ENCODE results near the gene LPP. TPM values are rescaled to one million over a fixed set of nuclear protein-coding genes. Genes with fewer than 3 reads are reported as not detected.

LPP gene
- total and polyA plus RNA-seq, 5 donors from 2014 or later, result 14.5 to 102 (median 21.7) TPM

DNA sequence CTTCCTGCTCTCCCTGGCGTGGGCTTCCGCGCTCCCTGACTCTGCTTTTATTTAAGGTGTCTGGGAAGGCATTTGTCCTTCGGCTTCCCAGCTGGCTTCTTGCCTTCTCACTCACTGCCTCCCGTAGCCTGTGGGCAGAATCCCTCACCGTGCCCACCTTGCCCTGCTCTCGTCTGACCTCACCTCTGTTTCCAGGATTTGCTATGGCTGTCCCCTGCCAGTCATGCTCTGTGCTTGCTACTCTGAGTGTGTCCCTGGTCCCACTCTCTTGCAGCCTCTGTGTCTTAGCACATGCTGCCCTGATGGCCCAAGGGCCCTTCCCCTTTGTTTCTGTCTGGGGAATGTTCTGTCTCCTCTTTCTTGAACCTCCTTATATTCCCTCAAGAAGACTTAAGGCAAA is 26.2 kb downstream of the LPP start:
- H3K27ac Mint-ChIP-seq, result peak overlapping the region; percentile 2 to 66 (median 5)
- peaks cover 6% of the 10 kb centered on the region for H3K36me3 ChIP-seq (ENCODE audit: control insufficient read depth, insufficient read depth, low read length)
- DNase-seq (no peak), ATAC-seq (ENCODE audit: low read depth in 2 of 2) (no peak)
- H3K9me3 ChIP-seq (ENCODE audit: control insufficient read depth in 2 of 2, low read length in 2 of 2), result no peaks in the 10 kb centered on the region
- H3K4me3 Mint-ChIP-seq, result no peak overlapping the region
- H3K27me3 Mint-ChIP-seq, result no peaks in the 10 kb centered on the region
- H3K27ac ChIP-seq (ENCODE audit: insufficient read depth, low read length, poor library complexity, severe bottlenecking), result no peak overlapping the region
- H3K27me3 ChIP-seq (ENCODE audit: control insufficient read depth, insufficient read depth, low read length), result no peaks in the 10 kb centered on the region
- peaks cover 23% of the 10 kb centered on the region for H3K36me3 Mint-ChIP-seq
- no peak overlapping the region for H3K4me3 ChIP-seq (ENCODE audit: low read depth, low read length)
- peaks cover 13 to 50% (median 35%) of the 10 kb centered on the region in 4 donors for H3K4me1 Mint-ChIP-seq
- H3K9me3 Mint-ChIP-seq, result no peaks in the 10 kb centered on the region
- peaks cover 7% of the 10 kb centered on the region for H3K4me1 ChIP-seq (ENCODE audit: control insufficient read depth, insufficient read depth, low read length, poor library complexity, severe bottlenecking)

DNA sequence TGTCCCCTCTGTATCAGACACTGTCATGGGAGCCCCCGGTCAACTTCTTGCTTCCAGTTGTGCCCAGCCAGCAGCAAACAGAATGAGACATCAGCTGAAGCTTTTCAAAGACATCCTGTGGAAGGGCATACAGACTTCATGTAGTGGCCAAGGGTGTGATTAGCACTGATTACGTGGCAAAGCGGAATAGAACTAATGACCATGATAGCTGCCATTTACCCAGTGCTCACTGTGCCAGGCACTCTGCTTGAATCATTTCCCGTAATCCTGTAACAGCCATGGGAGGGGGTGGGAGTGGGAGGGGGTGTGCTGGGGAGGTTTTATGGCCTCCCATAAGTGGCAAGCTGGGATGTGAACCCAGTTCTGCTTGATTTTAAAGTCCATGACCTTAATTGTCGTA is 29.5 kb downstream of the LPP start:
- Histone ChIP-seq H3K4me1 (ENCODE audit: control insufficient read depth, insufficient read depth, low read length, poor library complexity, severe bottlenecking) (peaks cover 22% of the 10 kb centered on the region), H3K4me3 (ENCODE audit: low read depth, low read length) (no peak overlapping the region), H3K36me3 (ENCODE audit: control insufficient read depth, insufficient read depth, low read length) (peaks cover 6% of the 10 kb centered on the region), H3K27me3 (ENCODE audit: control insufficient read depth, insufficient read depth, low read length) (no peaks in the 10 kb centered on the region), H3K27ac (ENCODE audit: insufficient read depth, low read length, poor library complexity, severe bottlenecking) (no peak overlapping the region), H3K9me3 (ENCODE audit: control insufficient read depth in 2 of 2, low read length in 2 of 2) (no peaks in the 10 kb centered on the region)
- peaks cover 13% of the 10 kb centered on the region for H3K36me3 Mint-ChIP-seq
- ATAC-seq (ENCODE audit: low read depth in 2 of 2) (no peak), DNase-seq (no peak)
- H3K27ac Mint-ChIP-seq, result no peak overlapping the region
- H3K27me3 Mint-ChIP-seq, result no peaks in the 10 kb centered on the region
- peaks cover 20 to 47% (median 37%) of the 10 kb centered on the region in 4 donors for H3K4me1 Mint-ChIP-seq
- H3K9me3 Mint-ChIP-seq, result no peaks in the 10 kb centered on the region
- no peak overlapping the region for H3K4me3 Mint-ChIP-seq

DNA sequence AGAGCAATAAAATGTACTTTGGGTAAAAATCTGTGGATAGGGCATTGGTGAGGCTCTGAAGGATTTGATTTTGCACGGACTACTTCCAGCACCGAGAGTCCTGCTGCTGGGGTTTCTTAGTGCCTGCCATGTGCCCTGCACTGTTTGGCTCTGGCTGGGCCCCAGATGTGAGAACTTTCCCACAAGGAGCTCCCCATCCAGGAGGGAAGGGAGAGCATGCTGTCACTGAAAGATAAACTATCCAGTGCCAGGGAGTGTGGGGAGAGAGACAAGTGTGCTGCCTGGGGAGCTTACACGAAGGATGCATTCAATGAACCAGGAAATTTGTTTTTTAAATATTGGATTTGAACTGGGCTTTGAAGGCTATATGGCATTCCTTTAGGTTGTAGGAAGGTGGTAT is 30.2 kb downstream of the LPP start:
- Histone ChIP-seq H3K27ac (ENCODE audit: insufficient read depth, low read length, poor library complexity, severe bottlenecking) (no peak overlapping the region), H3K9me3 (ENCODE audit: control insufficient read depth in 2 of 2, low read length in 2 of 2) (no peaks in the 10 kb centered on the region), H3K36me3 (ENCODE audit: control insufficient read depth, insufficient read depth, low read length) (peaks cover 6% of the 10 kb centered on the region), H3K4me1 (ENCODE audit: control insufficient read depth, insufficient read depth, low read length, poor library complexity, severe bottlenecking) (peaks cover 17% of the 10 kb centered on the region), H3K27me3 (ENCODE audit: control insufficient read depth, insufficient read depth, low read length) (no peaks in the 10 kb centered on the region), H3K4me3 (ENCODE audit: low read depth, low read length) (no peak overlapping the region)
- Mint-ChIP-seq H3K27me3 (no peaks in the 10 kb centered on the region), H3K9me3 (no peaks in the 10 kb centered on the region), H3K27ac (peak overlapping the region in 1 of 3 donors; percentile 20), H3K4me1 (peaks cover 16 to 40% (median 36%) of the 10 kb centered on the region in 4 donors), H3K4me3 (no peak overlapping the region), H3K36me3 (peaks cover 13% of the 10 kb centered on the region)
- no peak for ATAC-seq (ENCODE audit: low read depth in 2 of 2)
- DNase-seq, result no peak

DNA sequence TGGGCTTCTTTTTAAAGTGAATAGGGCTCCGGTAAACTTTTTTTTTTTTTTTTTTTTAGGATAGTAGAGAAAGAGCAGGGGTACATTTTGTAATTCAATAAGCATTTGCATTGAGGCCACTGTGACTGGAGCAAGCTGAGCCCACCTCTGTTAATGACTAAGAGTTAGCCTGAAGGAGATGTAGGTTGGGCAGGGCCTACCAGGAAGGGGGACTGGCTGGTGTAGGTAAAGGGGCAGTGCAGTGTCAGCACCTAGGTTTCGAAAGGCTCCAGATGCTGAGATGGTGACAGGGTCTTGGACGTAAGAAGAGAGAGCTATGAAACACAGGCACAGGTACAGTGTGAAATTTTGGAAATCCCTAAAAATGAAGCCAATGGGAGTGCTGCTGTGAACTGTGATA is 30.7 kb downstream of the LPP start:
- ATAC-seq (ENCODE audit: low read depth in 2 of 2) (no peak), DNase-seq (no peak)
- Mint-ChIP-seq H3K27me3 (no peaks in the 10 kb centered on the region), H3K27ac (no peak overlapping the region), H3K9me3 (peaks cover 0 to 1% (median 0%) of the 10 kb centered on the region in 7 donors), H3K36me3 (peaks cover 8% of the 10 kb centered on the region), H3K4me1 (peaks cover 16 to 37% (median 36%) of the 10 kb centered on the region in 4 donors), H3K4me3 (no peak overlapping the region)
- Histone ChIP-seq H3K9me3 (ENCODE audit: control insufficient read depth in 2 of 2, low read length in 2 of 2) (no peaks in the 10 kb centered on the region), H3K27ac (ENCODE audit: insufficient read depth, low read length, poor library complexity, severe bottlenecking) (no peak overlapping the region), H3K27me3 (ENCODE audit: control insufficient read depth, insufficient read depth, low read length) (no peaks in the 10 kb centered on the region), H3K4me1 (ENCODE audit: control insufficient read depth, insufficient read depth, low read length, poor library complexity, severe bottlenecking) (peaks cover 17% of the 10 kb centered on the region), H3K4me3 (ENCODE audit: low read depth, low read length) (no peak overlapping the region), H3K36me3 (ENCODE audit: control insufficient read depth, insufficient read depth, low read length) (peaks cover 3% of the 10 kb centered on the region)

DNA sequence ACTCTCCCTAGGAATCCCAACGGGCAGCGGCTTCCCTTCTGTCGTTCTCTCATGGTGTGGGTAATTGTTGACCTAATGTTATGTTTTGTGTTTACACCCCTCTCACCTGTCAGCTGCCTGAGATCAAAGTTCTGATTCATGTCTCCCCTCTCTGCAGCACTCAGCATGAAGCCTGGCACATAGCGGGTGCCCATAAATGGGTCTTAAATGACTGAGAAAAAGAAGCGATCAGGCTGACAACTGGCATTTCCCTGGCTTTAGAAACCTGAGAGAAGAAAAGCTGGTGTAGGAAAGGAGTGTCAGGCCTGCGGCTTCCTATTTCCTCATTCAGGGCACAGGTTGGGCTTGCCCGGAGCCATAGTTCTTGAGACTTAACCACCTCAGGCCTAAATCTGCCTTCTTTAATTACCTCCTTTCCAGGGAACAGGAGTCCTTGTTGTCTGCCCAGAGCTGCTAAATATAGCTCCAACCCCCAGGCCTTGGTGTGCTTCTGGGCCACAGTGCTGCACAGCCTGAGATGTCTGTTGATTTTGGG is 31.8 kb downstream of the LPP start:
- Histone ChIP-seq H3K4me1 (ENCODE audit: control insufficient read depth, insufficient read depth, low read length, poor library complexity, severe bottlenecking) (peaks cover 17% of the 10 kb centered on the region), H3K9me3 (ENCODE audit: control insufficient read depth in 2 of 2, low read length in 2 of 2) (no peaks in the 10 kb centered on the region), H3K4me3 (ENCODE audit: low read depth, low read length) (no peak overlapping the region), H3K36me3 (ENCODE audit: control insufficient read depth, insufficient read depth, low read length) (no peaks in the 10 kb centered on the region), H3K27me3 (ENCODE audit: control insufficient read depth, insufficient read depth, low read length) (no peaks in the 10 kb centered on the region), H3K27ac (ENCODE audit: insufficient read depth, low read length, poor library complexity, severe bottlenecking) (no peak overlapping the region)
- Mint-ChIP-seq H3K4me3 (no peak overlapping the region), H3K27ac (peak overlapping the region in 1 of 3 donors; percentile 8), H3K4me1 (peaks cover 10 to 39% (median 31%) of the 10 kb centered on the region in 4 donors), H3K9me3 (peaks cover 0 to 2% (median 0%) of the 10 kb centered on the region in 7 donors), H3K36me3 (no peaks in the 10 kb centered on the region), H3K27me3 (no peaks in the 10 kb centered on the region)
- no peak for DNase-seq
- no peak for ATAC-seq (ENCODE audit: low read depth in 2 of 2)

DNA sequence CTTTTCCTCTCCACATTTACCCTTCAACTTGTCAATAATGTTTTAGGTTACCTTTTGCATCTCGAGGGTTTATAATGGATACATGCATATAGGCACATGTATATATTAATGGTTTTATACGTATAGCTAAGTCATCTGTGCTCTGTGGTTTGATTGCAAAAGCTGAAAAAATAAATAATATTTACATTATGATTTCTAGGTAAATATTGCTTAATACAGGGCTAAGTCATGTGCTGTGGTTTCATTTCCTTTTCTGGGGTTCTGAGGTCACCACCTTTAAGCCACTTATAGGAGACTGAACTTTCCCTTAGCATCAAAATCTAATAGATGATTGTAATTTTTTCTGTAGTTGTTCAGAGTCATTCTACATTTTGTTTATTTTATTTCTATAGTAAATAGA is 33.1 kb downstream of the LPP start:
- H3K4me1 ChIP-seq (ENCODE audit: control insufficient read depth, insufficient read depth, low read length, poor library complexity, severe bottlenecking), result peaks cover 17% of the 10 kb centered on the region
- H3K4me3 ChIP-seq (ENCODE audit: low read depth, low read length), result peak overlapping the region; percentile 17
- Mint-ChIP-seq H3K36me3 (peaks cover 9% of the 10 kb centered on the region), H3K4me3 (peak overlapping the region in 2 of 4 donors; percentile 1 to 27), H3K4me1 (peaks cover 13 to 40% (median 32%) of the 10 kb centered on the region in 4 donors), H3K27ac (peak overlapping the region in 1 of 3 donors; percentile 44), H3K9me3 (peaks cover 0 to 2% (median 0%) of the 10 kb centered on the region in 7 donors), H3K27me3 (no peaks in the 10 kb centered on the region)
- DNase-seq, result peak in 2 of 3 donors; percentile 38 to 71
- no peaks in the 10 kb centered on the region for H3K9me3 ChIP-seq (ENCODE audit: control insufficient read depth in 2 of 2, low read length in 2 of 2)
- H3K27me3 ChIP-seq (ENCODE audit: control insufficient read depth, insufficient read depth, low read length), result no peaks in the 10 kb centered on the region
- H3K27ac ChIP-seq (ENCODE audit: insufficient read depth, low read length, poor library complexity, severe bottlenecking), result no peak overlapping the region
- peak; percentile 73 to 79 for ATAC-seq (ENCODE audit: low read depth in 2 of 2)
- peaks cover 3% of the 10 kb centered on the region for H3K36me3 ChIP-seq (ENCODE audit: control insufficient read depth, insufficient read depth, low read length)

DNA sequence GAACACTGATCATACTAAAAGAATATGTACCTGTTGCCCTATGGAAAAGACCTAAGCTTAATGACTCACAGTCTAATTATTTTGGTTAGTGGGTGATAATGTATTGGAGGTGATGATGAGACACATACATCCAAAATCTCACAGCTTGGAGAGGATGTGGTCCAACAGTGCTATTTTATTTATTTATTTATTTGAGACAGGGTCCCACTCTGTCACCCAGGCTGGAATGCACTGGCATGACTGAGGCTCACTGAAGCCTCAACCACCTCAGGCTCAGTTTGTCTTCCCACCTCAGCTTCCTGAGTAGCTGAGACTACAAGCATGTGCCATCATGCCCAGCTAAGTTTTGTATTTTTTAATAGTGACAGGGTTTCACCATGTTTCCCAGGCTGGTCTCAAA is 35.0 kb downstream of the LPP start:
- Mint-ChIP-seq H3K27ac (no peak overlapping the region), H3K9me3 (peaks cover 0 to 2% (median 0%) of the 10 kb centered on the region in 7 donors), H3K4me3 (peak overlapping the region in 1 of 4 donors; percentile 53), H3K27me3 (no peaks in the 10 kb centered on the region), H3K36me3 (peaks cover 24% of the 10 kb centered on the region), H3K4me1 (peaks cover 15 to 44% (median 31%) of the 10 kb centered on the region in 4 donors)
- Histone ChIP-seq H3K27ac (ENCODE audit: insufficient read depth, low read length, poor library complexity, severe bottlenecking) (no peak overlapping the region), H3K4me1 (ENCODE audit: control insufficient read depth, insufficient read depth, low read length, poor library complexity, severe bottlenecking) (peaks cover 17% of the 10 kb centered on the region), H3K9me3 (ENCODE audit: control insufficient read depth in 2 of 2, low read length in 2 of 2) (no peaks in the 10 kb centered on the region), H3K4me3 (ENCODE audit: low read depth, low read length) (no peak overlapping the region), H3K27me3 (ENCODE audit: control insufficient read depth, insufficient read depth, low read length) (no peaks in the 10 kb centered on the region), H3K36me3 (ENCODE audit: control insufficient read depth, insufficient read depth, low read length) (peaks cover 10% of the 10 kb centered on the region)
- DNase-seq, result no peak
- ATAC-seq (ENCODE audit: low read depth in 2 of 2), result no peak

DNA sequence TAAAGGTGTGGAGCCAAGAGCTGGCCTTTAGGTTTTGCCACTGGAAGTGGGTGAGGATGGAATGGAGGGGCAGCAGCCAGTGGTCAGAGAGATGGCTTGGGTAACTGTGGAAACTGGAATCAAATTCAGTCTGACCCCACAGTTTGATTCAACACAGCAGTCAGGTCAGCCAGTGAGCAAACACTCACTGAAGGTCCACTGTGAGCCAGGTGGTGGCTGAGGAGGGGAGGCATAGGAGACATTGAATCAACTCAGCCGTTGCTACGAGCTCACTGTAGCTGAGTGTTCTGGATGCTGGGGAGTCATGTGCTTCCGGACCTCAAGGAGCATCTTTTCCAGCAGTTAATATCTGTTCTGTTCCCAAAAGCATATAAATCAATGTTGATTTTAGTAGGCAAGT is 37.5 kb downstream of the LPP start:
- peaks cover 34% of the 10 kb centered on the region for H3K36me3 Mint-ChIP-seq
- DNase-seq (no peak), ATAC-seq (ENCODE audit: low read depth in 2 of 2) (no peak)
- peaks cover 0 to 2% (median 0%) of the 10 kb centered on the region in 7 donors for H3K9me3 Mint-ChIP-seq
- no peaks in the 10 kb centered on the region for H3K27me3 Mint-ChIP-seq
- Histone ChIP-seq H3K4me1 (ENCODE audit: control insufficient read depth, insufficient read depth, low read length, poor library complexity, severe bottlenecking) (peaks cover 11% of the 10 kb centered on the region), H3K4me3 (ENCODE audit: low read depth, low read length) (no peak overlapping the region), H3K36me3 (ENCODE audit: control insufficient read depth, insufficient read depth, low read length) (peaks cover 10% of the 10 kb centered on the region), H3K27me3 (ENCODE audit: control insufficient read depth, insufficient read depth, low read length) (no peaks in the 10 kb centered on the region), H3K27ac (ENCODE audit: insufficient read depth, low read length, poor library complexity, severe bottlenecking) (no peak overlapping the region), H3K9me3 (ENCODE audit: control insufficient read depth in 2 of 2, low read length in 2 of 2) (no peaks in the 10 kb centered on the region)
- peaks cover 11 to 34% (median 26%) of the 10 kb centered on the region in 4 donors for H3K4me1 Mint-ChIP-seq
- H3K27ac Mint-ChIP-seq, result no peak overlapping the region
- H3K4me3 Mint-ChIP-seq, result no peak overlapping the region

Data from CD4-positive, CD25-positive, alpha-beta regulatory T cell (primary cell).